MCF 10A (cell line): ENCODE measurements around the gene THPO. TPM values are rescaled to one million over a fixed set of nuclear protein-coding genes. Genes with fewer than 3 reads are reported as not detected.

ENCODE experiments used
- BruUV-seq: library from RNA; stranded (reverse); fragments of 400-500 nt; replicated peaks from 2 replicates; lab custom pipeline; 2021; lab: Mats Ljungman, UMichigan
- CTCF ChIA-PET: fragments of 300-600 bp; sonication (Branson Sonifier 250); formaldehyde crosslinking; extraction: SDS; loops from one replicate; lab custom pipeline; 2021; ENCODE audit warnings: antibody characterized with exemption, inconsistent platforms; lab: Yijun Ruan, JAX
- POLR2A ChIA-PET: fragments of 300-600, 350-650 bp; sonication (Branson Sonifier 250); formaldehyde crosslinking; extraction: SDS; loops from one replicate; lab custom pipeline; 2020; ENCODE audit warnings: antibody characterized with exemption, inconsistent platforms; lab: Yijun Ruan, JAX
- DNase-seq: peaks from one replicate; pipeline ENCODE4 v3.0.0-alpha.2; 2018; ENCODE audit not compliant: unreplicated experiment
- H3K27ac Mint-ChIP-seq: one replicate; pipeline ENCODE4 v1.8.0; 2022; ENCODE audit warnings: mild to moderate bottlenecking, low read depth, mixed read lengths; ENCODE audit not compliant: unreplicated experiment
- H3K27me3 Mint-ChIP-seq: one replicate; pipeline ENCODE4 v1.8.0; 2022; ENCODE audit warnings: mixed read lengths; ENCODE audit not compliant: insufficient read depth, unreplicated experiment
- H3K36me3 Mint-ChIP-seq: one replicate; pipeline ENCODE4 v1.8.0; 2022; ENCODE audit warnings: mild to moderate bottlenecking, moderate library complexity, mixed read lengths; ENCODE audit not compliant: insufficient read depth, unreplicated experiment
- H3K4me1 Mint-ChIP-seq: one replicate; pipeline ENCODE4 v1.8.0; 2022; ENCODE audit warnings: mixed read lengths; ENCODE audit not compliant: insufficient read depth, unreplicated experiment
- H3K4me3 Mint-ChIP-seq: one replicate; pipeline ENCODE4 v1.8.0; 2022; ENCODE audit warnings: mild to moderate bottlenecking, moderate library complexity, mixed read lengths; ENCODE audit not compliant: unreplicated experiment
- H3K9me3 Mint-ChIP-seq: one replicate; pipeline ENCODE4 v1.8.0; 2022; ENCODE audit warnings: mixed read lengths; ENCODE audit not compliant: unreplicated experiment
- intact Hi-C: fragments of 100-400 bp; cut with micrococcal nuclease; formaldehyde crosslinking; loops from 2 replicates; pipeline ENCODE4 v1.14.1; 2022
- total RNA-seq: library from RNA; stranded (reverse); gene quantifications from 2 replicates; pipeline ENCODE4 v1.2.3, GENCODE V29; 2022
- TF ChIP-seq, protein P1 (sequence below): fragments of 200-600 bp; IDR thresholded peaks from one replicate; pipeline ENCODE4 v1.8.0; 2022; ENCODE audit warnings: antibody characterized with exemption, mild to moderate bottlenecking; ENCODE audit not compliant: unreplicated experiment

THPO gene
- total RNA-seq, 1 experiment from 2014 or later = not detected

DNA sequence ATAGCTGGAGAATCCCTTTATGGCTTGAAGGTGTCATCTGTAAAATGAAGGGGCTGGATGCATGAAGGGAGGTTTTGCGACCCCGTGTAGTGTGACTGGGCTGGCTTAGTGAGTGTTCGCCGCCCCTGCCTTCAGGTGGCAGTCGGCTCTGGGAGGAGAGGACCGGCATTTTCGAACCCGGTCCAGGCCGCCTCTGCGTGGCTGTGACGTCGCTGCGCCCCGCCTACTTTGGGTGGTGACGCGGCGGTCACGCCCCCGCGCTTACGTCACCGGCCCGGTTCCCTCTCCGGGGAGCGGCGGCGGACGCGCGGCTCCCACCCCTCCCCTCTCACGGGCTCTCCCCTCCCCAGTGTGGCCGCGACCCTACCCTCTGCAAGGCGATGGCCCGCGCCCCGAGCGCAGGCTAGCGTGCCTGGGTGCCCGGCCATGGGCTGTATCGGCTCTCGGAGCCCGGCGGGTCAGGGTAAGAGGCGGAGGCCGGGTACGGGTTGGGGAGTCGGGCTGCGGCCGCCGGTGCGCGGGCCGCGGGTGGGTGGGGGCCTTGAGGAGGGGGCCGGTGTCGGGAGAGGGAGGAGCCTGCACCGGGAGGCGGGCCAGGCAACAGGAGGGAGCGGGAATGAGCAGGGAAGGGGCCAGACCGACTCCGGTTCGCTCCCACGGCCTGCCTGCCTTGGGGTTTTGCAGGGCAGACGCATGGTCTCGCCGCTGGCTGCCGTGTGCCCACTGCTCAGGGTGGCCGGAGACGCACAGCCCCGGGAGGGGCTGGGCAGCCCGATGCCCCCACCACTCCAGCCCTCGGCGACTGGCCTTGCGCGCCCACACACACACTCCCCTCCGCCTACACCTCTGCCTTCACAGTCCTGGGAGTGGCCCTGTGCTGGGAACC, 42.1 kb downstream of the THPO start:
- peak; percentile 75 for DNase-seq
- peak overlapping the region; percentile 89 for H3K27ac Mint-ChIP-seq
- ChIA-PET POLR2A (interaction anchor here (0.6 to 2.0 kb wide), 7 partner anchors 10 to 430 kb away, joined by 3 to 8 read pairs (median 4); partner anchors contain the start of genes CLCN2 and POLR2H), CTCF (interaction anchor here (0.6 to 1.4 kb wide), 2 partner anchors 26 to 93 kb away, joined by 3 to 5 read pairs; partner anchors contain the start of genes CLCN2 and POLR2H)
- peaks cover 54% of the 10 kb centered on the region for H3K36me3 Mint-ChIP-seq
- TF ChIP-seq, protein P1, sequence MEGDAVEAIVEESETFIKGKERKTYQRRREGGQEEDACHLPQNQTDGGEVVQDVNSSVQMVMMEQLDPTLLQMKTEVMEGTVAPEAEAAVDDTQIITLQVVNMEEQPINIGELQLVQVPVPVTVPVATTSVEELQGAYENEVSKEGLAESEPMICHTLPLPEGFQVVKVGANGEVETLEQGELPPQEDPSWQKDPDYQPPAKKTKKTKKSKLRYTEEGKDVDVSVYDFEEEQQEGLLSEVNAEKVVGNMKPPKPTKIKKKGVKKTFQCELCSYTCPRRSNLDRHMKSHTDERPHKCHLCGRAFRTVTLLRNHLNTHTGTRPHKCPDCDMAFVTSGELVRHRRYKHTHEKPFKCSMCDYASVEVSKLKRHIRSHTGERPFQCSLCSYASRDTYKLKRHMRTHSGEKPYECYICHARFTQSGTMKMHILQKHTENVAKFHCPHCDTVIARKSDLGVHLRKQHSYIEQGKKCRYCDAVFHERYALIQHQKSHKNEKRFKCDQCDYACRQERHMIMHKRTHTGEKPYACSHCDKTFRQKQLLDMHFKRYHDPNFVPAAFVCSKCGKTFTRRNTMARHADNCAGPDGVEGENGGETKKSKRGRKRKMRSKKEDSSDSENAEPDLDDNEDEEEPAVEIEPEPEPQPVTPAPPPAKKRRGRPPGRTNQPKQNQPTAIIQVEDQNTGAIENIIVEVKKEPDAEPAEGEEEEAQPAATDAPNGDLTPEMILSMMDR = no peak
- H3K4me1 Mint-ChIP-seq = peaks cover 53% of the 10 kb centered on the region
- intact Hi-C loops = loop anchor here (2.0 kb wide), 1 partner anchor 15 kb away; no protein-coding TSS in a partner anchor
- H3K9me3 Mint-ChIP-seq = no peaks in the 10 kb centered on the region
- no peaks in the 10 kb centered on the region for H3K27me3 Mint-ChIP-seq
- peak overlapping the region; percentile 84 for H3K4me3 Mint-ChIP-seq
- BruUV-seq = TSS peak; percentile 2

DNA sequence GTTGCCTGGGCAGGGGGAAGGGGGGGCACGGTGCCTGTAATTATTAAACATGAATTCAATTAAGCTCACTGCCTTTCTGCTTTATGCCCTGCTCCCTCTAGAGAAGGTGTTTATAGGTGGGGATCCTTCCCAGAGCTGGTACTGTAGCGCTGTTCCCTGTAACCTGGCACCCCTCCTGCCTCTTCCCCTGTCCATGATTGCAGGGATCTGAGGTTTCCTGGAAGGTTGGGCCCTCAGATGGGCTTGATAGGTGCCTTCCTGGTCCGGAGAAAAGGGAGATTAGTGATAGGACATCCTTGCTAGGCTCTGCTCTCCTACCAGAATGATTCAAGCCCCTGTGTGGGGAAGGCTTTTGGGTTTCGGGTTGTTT, 42.7 kb downstream of the THPO start:
- peaks cover 60% of the 10 kb centered on the region for H3K36me3 Mint-ChIP-seq
- peak overlapping the region; percentile 89 for H3K27ac Mint-ChIP-seq
- no TSS peak for BruUV-seq
- CTCF ChIA-PET = interaction anchor here (0.6 kb wide), 1 partner anchor 94 kb away, joined by 3 read pairs; no protein-coding TSS in a partner anchor
- H3K4me3 Mint-ChIP-seq = peak overlapping the region; percentile 84
- intact Hi-C loops = loop anchor here (2.0 kb wide), 1 partner anchor 14 kb away; no protein-coding TSS in a partner anchor
- H3K4me1 Mint-ChIP-seq = peaks cover 54% of the 10 kb centered on the region
- no peaks in the 10 kb centered on the region for H3K9me3 Mint-ChIP-seq
- no peak for DNase-seq
- POLR2A ChIA-PET = interaction anchor here (0.6 to 1.3 kb wide), 4 partner anchors 15 to 430 kb away, joined by 3 to 7 read pairs (median 5); partner anchors contain the start of genes CLCN2 and POLR2H
- TF ChIP-seq, protein P1 = no peak
- H3K27me3 Mint-ChIP-seq = no peaks in the 10 kb centered on the region

DNA sequence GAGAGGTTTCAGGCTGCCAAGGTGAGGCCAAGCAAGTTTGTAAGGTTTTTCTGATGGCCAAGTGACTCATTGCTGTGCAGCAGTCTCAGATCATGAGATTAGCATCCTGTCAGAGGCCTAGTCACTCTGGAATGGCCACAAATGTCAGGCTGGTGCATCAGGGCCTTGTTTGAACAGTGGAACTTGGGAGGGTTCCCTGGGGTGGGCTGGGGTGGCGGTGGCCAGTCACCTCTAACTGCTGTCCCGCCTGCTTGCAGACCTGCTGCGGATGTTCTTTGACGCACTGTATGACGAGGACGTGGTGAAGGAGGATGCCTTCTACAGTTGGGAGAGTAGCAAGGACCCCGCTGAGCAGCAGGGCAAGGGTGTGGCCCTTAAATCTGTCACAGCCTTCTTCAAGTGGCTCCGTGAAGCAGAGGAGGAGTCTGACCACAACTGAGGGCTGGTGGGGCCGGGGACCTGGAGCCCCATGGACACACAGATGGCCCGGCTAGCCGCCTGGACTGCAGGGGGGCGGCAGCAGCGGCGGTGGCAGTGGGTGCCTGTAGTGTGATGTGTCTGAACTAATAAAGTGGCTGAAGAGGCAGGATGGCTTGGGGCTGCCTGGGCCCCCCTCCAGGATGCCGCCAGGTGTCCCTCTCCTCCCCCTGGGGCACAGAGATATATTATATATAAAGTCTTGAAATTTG, 43.4 kb downstream of the THPO start:
- peaks cover 67% of the 10 kb centered on the region for H3K36me3 Mint-ChIP-seq
- H3K9me3 Mint-ChIP-seq = no peaks in the 10 kb centered on the region
- ChIA-PET POLR2A (interaction anchor here (0.6 to 1.3 kb wide), 3 partner anchors 14 to 85 kb away, joined by 3 to 7 read pairs (median 7); partner anchors contain the start of genes CLCN2, EEF1AKMT4 and POLR2H), CTCF (no interaction called here)
- intact Hi-C loops = loop anchor here (2.0 kb wide), 1 partner anchor 14 kb away; no protein-coding TSS in a partner anchor
- H3K4me3 Mint-ChIP-seq = no peak overlapping the region
- TF ChIP-seq, protein P1 = no peak
- no peaks in the 10 kb centered on the region for H3K27me3 Mint-ChIP-seq
- peak overlapping the region; percentile 89 for H3K27ac Mint-ChIP-seq
- BruUV-seq = TSS peak; percentile 46
- DNase-seq = peak; percentile 33
- peaks cover 57% of the 10 kb centered on the region for H3K4me1 Mint-ChIP-seq
